GM19468 (cell line): Measurements from ENCODE around the gene PASK.

Experiments
- ATAC-seq: cut with Tn5 transposase; IDR thresholded peaks from one replicate; pipeline ENCODE4 v1.9.1; 2021; ENCODE audit warnings: mild to moderate bottlenecking, moderate library complexity, moderate number of reproducible peaks; ENCODE audit not compliant: unreplicated experiment; ENCODE audit errors: extremely low read depth

PASK gene

DNA sequence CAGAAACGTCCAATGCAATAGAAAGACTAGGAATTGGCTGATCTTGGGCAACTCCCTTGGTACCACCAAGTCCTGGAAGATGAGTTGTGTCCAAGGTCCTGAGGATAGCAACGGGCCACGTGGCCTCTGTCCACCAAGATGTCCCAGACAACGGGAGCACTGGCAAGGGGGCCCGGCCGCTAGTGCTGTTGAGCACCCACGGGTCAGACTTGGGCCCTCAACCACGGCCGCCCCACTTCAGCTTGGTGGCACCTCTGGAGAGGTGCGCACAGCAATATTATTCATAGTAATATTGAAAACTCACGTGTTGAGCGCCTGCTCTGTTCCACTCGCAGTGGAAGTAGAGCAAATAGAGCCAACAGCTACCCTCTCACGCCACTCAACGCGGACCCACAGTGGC is 19.0 kb downstream of the PASK start:
- ATAC-seq = no peak

DNA sequence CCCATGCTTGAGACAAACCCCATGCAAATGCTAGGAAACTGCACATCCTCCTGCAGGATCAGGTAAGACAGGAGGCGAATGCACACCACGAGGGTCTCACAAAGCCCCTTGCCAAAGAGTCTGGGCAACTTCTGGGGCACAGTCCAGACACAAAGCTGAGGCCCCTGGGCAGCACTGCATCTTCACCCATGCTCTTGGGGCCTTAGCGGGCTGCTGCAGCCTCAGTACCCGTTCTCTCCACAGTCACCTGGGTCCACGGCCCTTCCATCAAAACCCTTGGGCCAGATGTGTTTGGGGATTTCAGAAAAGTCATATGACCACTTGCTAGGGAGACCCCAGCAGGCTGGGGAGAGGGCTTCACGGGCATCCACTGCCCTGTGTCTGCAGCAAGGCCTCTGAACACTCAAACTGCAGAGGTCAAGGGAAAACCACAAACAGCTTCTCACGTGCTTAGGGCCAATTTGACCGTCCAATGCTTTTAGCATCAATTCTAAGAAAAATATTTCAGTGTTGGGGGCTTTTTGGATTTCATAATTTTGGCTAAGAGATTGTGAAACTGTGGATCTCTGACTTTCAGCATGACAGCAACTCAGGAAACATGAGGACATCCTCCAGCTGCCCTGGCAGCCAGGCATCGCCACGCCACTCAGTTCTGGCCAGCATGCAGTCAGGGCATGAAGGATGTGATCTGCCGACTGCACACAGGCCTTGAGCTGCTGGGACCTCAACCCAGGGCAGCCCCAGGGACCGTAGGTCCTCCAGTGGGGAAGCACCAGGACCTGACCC is 20.0 kb downstream of the PASK start:
- no peak for ATAC-seq

DNA sequence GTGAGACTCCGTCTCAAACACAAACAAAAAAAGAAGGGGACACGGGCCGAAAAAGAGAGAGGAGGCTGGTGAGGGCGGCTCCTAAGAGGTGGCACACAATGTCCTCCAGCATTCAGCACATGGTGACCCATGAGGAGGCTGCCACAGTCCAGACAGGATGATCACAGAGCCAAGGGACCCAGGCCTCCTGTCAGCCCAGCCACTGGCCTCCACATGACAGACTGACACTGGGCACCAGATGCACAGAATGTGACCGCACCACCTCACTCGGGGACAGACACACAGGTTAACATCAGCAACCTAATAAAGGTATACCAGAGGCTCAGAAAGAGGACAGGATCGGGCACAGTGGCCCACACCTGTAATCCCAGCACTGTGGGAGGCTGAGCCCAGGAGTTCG is 21.0 kb downstream of the PASK start:
- no peak for ATAC-seq

DNA sequence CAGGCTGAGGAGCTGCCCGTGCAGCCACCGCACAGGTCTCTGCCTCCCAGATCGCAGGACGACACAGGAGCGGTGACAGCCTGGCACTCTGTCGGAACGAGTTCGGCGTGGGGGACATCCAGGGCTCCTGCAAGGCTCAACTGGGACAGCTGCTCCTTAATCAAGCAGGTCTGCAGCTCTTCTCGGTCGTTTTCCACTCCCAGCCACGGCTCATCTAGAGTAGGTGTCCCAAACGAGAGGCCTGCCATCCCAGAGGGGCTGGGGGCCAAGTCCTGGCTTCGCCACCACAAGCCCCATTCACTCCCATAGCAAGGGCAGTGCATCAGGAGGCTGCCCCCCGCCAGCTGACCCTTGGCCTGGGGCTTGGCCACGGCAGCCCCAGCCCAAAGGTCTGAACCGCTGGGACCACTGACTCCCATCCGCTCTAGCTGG is 22.5 kb downstream of the PASK start:
- ATAC-seq = no peak

DNA sequence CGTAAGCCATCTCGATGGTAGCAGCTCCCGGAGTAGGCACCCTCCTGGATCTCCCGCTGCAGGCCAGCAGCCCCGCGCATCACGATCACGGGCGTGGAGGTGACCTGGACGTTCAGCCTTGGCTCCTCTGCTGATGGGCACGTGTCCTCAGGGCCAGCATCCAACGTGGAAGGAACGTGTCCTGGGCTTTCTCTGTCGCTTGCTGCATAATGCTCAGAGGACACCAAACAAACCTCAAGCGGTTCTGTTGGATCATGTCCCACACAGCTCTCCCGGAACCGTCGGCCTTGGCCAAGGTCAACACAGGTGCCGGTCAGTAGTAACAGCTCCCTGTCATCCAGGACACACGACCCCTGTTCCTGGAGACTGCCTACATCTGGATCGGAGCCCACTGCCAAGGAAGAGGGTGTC is 23.1 kb downstream of the PASK start:
- no peak for ATAC-seq

DNA sequence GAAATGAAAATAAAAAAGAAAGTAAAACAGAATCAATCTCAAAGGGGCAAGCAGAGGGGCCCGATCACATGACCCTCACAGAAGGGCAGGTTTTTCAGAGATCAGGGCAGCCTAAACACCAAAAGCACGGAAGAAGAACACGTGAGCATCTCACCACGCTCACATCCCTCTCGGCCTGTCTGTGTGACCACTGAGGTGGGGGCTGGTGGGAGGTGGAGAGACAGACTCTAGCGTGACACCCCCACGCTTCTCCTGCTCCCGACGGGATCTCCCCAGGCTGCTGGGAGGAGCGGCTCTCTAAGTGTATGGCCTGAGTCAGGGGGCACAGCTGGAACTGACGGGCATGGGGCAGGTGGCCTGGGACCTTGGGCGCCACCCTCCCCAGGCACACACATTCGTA is 23.6 kb downstream of the PASK start:
- ATAC-seq = no peak

DNA sequence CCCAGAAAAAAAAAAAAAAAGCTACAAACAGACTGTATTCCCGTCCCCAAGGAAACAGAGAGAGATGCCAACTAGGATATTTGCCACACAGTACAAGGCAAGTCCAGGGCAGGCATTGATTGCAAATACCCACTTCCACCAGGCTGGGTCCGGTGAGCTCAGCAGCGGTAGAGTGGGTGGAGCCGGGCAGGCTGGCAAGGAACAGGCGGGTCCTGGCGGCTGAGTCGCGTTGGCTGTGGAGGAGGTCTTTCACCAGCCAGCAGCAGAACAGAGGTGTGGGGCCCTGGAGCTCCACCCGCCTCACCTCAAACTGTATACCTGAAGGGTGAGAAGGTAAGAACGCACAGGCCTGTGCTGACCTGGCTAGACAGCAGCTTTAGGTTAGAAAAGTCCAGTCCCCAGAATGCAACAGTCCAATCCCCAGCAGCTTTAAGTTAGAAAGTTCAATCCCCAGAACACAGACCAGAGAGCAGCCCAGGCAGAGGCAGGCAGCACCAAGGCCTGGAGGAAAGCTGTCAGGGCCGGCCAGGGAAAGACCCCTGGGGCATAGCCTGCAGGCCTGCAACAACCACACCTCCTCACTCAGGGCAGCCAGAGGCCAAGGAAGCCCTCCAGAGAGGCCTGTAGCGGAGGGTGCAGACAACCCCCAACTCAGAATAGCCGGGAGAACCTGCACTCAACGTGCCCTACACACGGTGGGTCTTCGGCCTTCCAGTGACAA is 25.3 kb downstream of the PASK start:
- no peak for ATAC-seq

DNA sequence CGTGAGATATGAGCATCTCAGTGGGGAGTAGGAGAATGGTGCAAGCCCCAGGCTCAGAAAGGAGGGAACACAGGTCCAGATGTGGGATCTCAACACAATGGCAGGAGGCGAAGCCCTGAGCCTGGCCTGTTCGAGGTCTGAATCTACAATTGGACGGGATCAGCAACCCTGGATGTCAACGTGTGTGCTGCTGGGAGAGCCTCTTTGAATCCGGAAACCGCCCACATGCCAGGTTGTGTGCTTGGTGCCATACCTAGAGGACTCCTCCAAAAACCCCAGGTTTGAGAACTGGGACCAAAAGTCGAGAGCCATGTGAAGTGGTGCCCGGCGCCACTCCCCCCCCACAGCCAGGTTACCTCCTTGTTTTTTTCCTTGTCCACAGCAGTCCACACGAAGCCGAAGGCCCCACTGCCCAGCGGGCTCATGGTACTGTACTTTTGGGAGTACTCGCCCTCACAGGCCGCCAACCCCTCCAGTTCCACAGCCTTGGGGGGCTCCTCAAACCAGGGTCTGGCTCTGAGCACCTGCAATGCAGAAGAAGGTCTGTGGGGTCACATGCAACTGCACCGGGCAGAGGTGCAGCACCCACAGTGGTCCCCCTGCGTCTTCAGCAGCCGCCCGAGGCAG is 26.8 kb downstream of the PASK start:
- no peak for ATAC-seq

DNA sequence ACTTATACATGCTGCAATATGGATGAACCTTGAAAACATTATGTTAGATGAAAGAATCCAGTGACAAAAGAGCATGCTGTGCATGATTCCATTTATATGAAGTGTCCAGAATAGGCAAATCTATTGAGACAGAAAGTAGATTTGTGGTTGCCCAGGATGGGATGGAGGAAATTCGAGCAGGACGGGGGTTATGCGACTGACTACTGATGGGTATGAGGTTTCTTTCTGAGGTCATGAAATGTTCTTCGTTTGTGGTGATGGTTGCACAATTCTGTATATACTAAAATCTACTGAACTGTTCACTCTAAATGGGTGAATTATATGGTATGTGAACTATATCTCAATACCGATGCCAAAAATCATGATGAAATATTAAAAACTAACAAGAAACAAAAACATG is 28.3 kb downstream of the PASK start:
- no peak for ATAC-seq

DNA sequence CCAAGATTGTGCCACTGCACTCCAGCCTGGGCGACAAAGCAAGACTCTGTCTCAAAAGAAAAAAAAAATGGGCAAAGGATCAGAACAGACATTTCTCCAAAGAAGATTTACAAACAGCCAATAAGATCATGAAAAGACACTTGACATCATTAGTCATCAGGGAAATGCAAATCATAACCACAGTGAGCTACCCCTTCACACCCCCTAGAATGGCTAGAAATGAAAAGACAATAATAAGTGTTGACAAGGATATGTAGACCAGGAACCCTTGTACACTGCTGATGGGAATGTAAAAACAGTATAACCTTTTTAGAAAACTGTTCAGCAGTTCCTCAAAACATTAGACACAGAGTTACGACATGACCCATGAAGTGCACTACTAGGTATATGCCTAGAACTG is 28.8 kb downstream of the PASK start:
- ATAC-seq = no peak

DNA sequence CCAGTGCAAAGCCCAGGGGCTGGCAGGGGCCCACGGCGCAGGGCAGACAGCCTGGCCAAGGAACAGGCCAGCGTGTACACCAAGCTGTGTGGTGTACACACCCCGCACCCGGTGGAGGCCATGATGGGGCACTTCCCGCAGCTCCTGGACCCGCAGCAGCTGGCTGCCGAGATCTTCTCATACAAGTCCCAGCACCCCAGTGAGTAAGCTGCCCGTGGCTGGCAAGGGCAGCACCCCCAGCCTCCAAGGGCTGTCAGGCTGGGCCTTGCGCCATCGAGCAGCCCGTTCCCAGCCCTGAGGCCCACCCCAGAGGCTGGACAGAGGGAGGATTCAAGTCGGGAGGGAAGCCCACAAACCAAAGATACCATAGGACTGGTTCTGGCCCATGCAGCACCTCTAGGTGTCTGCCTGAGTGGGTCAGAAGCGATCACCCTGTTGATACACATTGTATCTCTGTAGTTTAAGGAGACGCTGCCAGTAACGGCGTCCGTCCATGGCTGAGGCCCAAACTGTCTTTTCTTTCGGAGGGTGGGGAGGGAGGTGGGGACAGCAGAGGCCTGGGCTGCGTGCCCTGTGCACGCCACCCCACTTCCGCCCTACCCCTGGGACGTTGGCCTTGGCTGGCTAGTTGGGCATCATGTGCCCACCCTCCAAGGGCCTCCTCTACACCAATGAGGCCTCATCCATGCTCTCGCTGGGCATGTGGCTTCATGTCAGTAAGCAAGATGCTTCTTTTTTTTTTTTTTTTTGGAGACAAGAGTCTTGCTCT is 30.4 kb downstream of the PASK start:
- no peak for ATAC-seq

DNA sequence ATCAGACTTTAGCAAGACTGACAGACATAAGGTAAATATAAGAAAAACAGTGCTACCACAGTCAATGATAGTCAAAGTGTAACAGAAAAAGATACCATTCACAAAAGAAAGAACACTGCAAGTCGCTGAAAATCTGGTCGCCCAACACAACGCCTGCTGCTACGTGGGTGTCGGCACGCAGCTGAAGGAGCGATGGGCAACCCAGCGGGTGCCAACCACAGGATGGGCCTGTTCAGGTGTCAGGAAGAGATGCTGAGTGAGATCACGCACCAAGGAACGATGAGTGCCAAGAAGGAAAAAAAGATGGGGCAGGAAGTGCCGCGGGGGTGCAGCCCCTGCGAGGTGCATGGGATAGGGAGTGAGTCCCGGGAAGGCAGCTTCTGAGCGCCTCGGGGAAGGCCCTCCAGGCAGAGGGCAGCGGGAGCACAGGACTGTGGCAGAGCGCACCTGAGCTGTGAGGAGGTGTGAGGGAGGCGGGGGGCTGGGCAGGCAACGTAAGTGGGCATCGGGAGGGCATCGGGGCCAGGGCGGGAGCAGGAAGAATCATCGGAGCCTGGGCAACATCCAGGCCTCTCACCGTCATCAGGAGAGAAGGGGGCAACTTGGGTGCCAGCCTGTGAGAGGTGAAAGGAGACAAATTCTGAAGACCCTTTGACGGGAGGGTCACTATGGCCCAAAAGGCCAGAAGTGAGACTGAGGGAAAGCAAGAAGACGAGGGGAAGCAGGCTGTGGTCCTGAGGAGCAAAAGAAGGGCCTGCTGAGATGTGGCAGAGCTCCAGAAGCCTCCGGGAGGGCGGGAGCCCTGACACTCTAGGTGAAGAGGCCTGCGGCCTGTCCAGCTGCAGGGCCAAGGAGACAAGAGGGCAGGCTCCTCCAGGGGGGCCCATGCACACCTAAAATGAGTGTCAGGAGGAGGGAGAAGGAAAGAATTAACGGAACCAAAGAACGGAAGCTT is 32.4 kb downstream of the PASK start:
- ATAC-seq = no peak

DNA sequence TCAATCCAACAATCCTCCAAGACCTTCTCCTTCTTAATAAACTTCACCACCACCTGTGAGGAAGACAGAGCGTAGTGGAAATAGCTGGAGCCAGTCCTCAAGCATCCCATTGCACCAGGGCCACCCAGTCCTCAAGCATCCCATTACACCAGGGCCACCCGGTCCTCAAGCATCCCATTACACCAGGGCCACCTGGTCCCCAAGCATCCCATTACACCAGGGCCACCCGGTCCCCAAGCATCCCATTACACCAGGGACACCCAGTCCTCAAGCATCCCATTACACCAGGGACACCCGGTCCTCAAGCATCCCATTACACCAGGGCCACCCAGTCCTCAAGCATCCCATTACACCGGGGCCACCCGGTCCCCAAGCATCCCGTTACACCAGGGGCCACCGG is 33.9 kb downstream of the PASK start:
- ATAC-seq = no peak

DNA sequence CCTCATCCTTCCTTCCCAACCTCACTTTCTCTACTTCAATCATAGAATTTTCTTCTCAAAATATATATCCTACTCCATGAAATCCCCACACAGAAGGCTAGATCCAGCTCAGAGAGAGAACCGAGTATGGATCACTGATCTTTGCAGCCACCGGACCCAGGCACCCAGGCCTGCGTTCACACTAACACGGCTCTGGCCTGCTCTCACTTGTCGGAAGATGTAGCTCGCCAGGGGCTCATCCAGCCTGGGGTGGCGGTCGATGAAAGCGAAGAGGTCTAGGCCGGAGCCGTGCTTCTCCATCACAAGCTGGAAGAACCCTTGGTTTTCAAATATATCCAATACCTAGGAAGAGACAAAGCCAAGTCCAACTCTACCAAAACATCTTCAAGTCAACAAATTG is 34.4 kb downstream of the PASK start:
- ATAC-seq = no peak

DNA sequence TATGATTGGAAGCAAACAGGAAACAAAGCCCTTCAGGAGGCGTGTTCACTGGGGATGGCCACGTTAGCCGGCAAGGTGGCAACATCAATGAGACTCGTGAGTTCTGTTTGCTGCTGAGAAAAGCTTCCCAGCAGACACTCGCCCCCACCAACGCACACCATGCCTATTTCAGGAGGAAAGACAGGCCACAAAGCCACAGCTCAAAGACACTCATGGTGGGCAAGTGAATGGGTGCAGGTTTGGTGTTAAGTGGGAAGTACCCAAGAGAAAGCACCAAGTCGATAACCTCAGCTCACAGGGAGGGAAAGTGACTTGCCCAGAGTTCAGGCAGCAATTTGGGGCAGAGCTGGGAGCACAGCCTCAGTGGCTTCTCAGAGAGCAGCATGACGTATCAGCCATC is 36.7 kb downstream of the PASK start:
- no peak for ATAC-seq

DNA sequence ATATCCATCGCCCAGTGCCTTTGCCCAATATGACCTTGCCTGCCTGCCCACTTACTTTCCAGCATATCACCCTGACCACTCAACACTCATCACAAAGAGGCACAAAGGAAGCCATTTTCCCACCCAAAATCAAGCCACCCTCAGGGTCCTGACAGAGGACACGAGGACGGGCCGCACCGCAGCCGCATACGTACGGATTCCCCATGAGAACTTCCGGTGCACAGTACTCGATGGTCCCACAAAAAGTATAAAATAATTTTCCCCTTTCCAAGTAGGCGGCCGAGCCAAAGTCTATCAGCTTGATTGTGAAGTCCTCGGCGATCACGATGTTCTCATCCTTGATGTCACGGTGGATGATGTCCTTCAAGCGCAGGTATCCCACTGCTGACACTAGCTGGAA is 37.2 kb downstream of the PASK start:
- no peak for ATAC-seq

DNA sequence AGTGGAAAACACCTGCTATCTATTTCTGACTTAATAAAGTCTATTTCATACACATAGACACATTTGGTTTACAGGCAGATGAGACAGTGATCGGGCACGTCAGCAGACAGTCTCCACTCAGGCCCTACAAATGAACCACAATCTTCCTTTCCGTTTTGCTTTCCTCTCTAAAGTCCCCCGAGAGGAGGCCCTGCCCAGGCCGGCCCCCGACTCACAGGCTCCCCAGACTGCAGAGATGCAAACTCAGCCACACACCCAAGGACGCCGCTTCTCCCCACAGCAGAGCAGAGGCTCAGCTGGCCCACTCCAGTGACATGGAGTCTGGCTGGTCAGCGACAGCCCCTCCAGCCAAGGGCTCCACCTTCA is 37.8 kb downstream of the PASK start:
- ATAC-seq = no peak

DNA sequence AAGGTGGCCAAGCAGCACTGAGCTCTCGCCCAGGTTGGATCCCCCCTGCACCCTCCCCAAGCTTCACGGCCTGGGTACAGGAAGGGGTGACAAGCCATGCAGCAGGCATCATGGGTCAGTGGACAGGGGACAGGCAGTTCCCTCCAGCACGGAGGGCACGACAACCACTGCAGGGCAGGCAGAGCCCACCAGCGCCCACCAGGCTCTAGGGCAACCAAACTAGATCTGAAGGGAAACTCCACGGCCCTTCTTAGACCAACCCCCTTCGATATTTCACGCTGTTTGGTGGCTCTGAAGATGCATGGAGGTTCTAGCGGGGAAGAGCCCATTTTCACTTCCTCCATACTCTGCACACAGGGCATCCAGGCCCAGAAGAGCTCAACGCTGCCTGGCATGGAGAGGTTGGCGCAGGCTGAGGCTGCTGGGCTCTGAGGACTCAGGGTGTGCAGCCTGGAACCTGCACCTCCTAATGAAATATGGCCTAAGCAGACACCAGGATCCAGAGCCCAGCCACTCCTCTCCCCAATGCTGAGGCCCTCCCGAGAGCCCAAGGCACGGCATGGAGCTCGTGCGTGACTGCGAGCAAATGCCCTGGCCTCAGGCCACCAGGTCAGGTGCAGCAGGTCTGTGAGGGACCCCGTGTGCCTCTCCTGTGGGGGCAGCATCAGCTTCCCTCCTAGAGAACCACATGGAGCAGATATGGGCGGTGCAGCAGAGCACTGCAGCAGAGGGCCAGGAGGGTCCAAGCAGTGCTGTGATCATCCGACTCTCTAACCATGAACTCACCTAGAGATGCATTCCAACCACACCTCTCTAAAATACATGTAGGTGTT is 38.4 kb downstream of the PASK start:
- ATAC-seq = no peak

DNA sequence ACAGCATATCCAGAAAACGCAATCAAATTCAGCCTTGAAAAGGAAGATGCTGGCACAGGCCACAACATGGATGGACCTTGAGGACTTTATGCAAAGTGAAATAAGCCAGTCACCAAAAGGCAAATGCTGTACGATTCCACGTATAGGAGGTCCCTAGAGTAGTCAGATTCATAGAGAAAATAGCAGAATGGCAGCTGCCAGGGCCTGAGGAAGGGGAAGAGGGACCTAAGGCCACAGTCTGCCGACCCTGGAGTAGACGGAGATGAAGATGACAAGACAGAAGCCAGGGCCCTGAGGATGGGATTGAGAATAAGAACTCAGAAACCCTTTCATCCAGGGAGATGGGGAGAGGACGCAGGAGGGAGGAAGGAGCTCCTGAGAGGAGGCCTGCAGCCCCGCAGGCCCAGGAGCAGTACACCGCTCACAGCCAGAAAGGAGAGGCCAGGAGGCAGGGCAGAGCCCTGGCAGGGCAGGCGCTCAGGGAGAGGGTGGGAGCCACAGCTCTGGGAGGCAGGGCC is 39.1 kb downstream of the PASK start:
- no peak for ATAC-seq
